HG02981 (cell line): ENCODE results near the gene ZNF627.
"Not testable (repeated sequence)": the region's sequence is repeated elsewhere in the genome, so short reads cannot be mapped to it uniquely, and the experiment has no call there.

ENCODE experiments used
- ATAC-seq: cut with Tn5 transposase; IDR thresholded peaks from one replicate; pipeline ENCODE4 v1.9.1; 2021; ENCODE audit warnings: mild to moderate bottlenecking, moderate library complexity; ENCODE audit not compliant: unreplicated experiment

Gene ZNF627

GRCh38 chr19:11573763-11574162 lies 23.5 kb upstream of the ZNF627 start:
- ATAC-seq, result not testable (repeated sequence)

- ATAC-seq, result no peak
Observed at GRCh38 chr19:11574689-11575088, 22.6 kb upstream of the ZNF627 start.

- no peak for ATAC-seq
Observed at GRCh38 chr19:11576227-11576626, 21.1 kb upstream of the ZNF627 start.

GRCh38 chr19:11577451-11578257 lies 19.6 kb upstream of the ZNF627 start, which contains the start of gene ACP5:
ACP5 (minus strand) TSS chr19:11577645; CDS start chr19:11577317, 328 bp downstream.
- ATAC-seq, result no peak

GRCh38 chr19:11578258-11579142 lies 18.8 kb upstream of the ZNF627 start:
- ATAC-seq, result no peak

- ATAC-seq, result no peak
Observed at GRCh38 chr19:11580116-11580515, 17.2 kb upstream of the ZNF627 start.

GRCh38 chr19:11581740-11582139 lies 15.5 kb upstream of the ZNF627 start:
- peak; percentile 62 for ATAC-seq

- ATAC-seq, result no peak
Observed at GRCh38 chr19:11586331-11586730, 11.0 kb upstream of the ZNF627 start.

- ATAC-seq, result no peak
Observed at GRCh38 chr19:11587302-11587974, 9.8 kb upstream of the ZNF627 start.

- no peak for ATAC-seq
Observed at GRCh38 chr19:11587975-11588631, 9.2 kb upstream of the ZNF627 start.

- ATAC-seq, result no peak
Observed at GRCh38 chr19:11594084-11594483, 3.2 kb upstream of the ZNF627 start.

GRCh38 chr19:11596156-11596555 lies 1.1 kb upstream of the ZNF627 start:
- no peak for ATAC-seq

- ATAC-seq, result no peak
Observed at GRCh38 chr19:11598103-11598483, 810 bp downstream of the ZNF627 start.

- ATAC-seq, result no peak
Observed at GRCh38 chr19:11598746-11599145, 1.5 kb downstream of the ZNF627 start.

GRCh38 chr19:11599704-11600103 lies 2.4 kb downstream of the ZNF627 start:
- ATAC-seq, result not testable (repeated sequence)

- ATAC-seq, result no peak
Observed at GRCh38 chr19:11606484-11606883, 9.2 kb downstream of the ZNF627 start.

GRCh38 chr19:11611730-11612129 lies 14.4 kb downstream of the ZNF627 start:
- ATAC-seq, result no peak

GRCh38 chr19:11612816-11613511 lies 15.7 kb downstream of the ZNF627 start:
- ATAC-seq, result no peak

- ATAC-seq, result no peak
Observed at GRCh38 chr19:11617180-11618062, 20.1 kb downstream of the ZNF627 start.
